NCI-H1930 (cell line): Measurements from ENCODE around the gene GSTM3.
"Not testable (repeated sequence)": the region's sequence is repeated elsewhere in the genome, so short reads cannot be mapped to it uniquely, and the experiment has no call there.

Experiments
- DNase-seq, 2 experiments: peaks; one replicate each; lab custom pipeline; 2025; lab: John Stamatoyannopoulos, UW

GSTM3 gene

DNA sequence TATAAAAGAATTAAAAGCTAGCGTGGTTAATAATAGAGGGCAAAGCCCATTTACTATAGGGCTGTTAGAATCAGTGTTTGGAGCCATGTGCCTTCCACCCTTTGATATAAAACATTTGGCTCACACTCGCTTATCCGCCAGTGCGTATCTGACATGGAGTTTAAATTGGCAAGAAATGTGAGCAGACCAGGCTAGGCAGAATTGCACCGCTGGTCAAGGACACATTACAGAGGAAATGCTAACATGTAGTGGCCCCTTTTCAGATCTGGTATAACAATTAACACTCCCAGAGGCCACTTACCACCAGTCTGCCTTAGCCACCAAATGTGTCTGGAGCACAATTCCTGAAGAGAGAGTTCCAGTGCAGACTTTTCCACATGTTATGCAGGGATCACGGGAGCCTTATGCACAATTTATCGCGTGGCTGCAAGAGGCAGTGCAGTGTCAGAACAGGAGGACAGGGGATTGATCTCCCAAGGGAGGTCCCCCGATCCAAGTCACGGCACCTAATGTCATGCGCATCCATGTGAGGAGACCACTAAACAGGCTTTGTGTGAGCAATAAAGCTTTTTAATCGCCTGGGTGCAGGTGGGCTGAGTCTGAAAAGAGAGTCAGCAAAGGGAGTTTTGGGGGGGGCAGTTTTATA is 14.0 kb downstream of the GSTM3 start:
- no peak for DNase-seq

DNA sequence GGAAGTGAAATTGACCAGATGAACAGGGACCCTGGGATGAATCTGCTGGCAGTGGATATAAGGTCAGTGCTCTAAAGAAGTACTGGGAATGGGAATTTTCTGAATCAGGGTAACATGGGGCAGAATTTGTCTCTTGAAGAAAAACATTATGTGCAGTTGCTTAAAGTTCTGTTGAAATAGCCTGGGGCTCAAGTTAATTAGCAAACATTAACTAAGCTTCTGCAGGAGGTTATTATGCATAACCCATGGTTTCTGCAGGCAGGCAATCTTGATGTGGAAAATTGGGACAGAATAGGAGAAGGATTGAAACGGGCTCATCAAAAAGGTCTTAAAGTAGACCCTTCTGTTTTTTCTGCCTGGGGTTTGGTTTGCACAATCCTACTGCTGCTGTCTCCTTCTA is 14.8 kb downstream of the GSTM3 start:
- no peak for DNase-seq

DNA sequence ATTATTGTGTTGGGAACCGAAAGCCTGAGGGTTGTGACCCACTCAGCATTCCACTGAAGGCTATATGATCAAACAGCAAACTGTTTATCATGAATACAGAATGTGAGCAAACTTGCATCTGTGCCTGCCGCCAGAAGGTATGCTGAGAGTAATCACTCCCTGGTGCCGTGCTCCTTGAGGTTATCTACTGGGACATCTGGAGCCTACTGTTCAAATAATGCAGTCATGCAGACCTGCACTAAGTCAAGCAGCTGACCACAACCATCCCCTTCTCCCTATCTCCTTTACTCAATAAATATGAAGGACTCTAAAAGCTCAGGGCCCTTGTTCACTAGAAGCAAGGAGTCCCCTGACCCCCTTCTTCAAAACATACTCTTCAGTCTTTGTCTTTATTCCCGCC is 15.3 kb downstream of the GSTM3 start:
- no peak for DNase-seq

DNA sequence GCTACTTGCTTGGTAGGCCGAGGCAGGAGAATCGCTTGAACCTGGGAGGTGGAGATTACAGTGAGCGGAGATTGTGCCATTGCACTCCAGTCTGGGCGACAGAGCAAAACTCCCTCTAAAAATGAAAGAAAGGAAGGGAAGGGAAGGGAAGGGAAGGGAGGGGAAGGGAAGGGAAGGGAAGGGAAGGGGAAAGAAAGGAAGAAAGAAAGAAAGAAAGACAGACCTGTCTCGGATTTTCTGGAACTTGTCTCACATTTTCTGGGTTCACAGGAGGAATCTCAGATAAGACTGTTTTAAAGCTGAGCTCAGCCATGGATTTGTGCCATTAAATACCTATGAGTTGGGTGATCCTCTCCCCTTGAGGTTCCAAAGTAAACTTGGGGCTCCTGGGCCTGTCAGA is 15.9 kb downstream of the GSTM3 start:
- no peak for DNase-seq

DNA sequence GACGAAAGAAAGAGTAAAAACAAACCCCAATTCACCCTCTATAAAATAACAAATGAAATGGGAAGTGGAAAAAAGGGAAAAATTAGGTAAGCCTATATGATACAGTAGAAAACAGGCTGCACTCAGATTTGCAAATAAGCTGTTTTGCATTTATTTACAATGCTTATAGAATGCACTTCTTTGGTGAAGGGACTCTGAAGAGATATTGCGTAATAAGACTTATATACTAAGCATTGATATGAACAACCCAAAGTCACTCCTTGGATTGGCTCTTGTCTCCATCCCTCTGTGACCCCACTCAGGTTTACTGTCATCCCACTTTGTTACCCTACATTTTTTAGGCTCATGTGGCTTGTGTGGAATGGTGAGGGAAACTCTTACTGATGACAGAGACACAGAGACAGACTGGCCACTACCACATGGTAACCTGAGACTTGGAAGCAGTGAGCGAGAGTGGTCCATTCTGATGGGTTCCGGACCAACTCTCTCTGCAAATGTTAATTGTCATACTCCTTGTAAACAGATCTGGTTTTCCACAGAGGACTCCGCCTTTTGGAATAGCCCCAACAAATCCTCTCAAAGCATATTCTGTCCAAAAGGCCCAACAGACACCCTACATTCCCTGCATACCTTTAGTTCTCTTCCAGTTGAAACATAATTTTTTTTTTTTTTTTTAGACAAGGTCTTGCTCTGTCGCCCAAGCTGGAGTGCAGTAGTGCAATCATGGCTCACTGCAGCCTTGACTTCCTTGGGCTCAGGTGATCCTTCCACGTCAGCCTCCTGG is 17.7 kb downstream of the GSTM3 start:
- DNase-seq = no peak

DNA sequence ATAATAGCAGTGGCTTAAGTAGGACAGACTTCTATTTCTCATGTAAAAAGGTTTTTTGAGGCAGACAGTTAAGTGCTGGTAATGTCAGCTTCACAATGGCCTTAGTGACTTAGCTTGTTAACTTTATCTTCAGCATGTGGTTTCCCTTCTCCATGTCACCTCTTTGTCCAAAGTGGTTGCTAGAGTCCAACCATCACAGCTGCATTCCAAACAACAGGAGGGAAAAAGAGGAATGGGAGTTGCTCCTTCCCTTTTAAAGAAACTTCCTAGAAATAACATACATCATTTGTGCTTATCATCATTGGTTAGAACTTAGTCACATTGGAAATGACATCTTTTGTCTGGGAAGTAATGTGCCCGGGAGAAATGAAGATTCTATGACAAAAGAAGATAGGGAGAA is 18.9 kb downstream of the GSTM3 start:
- DNase-seq = no peak

DNA sequence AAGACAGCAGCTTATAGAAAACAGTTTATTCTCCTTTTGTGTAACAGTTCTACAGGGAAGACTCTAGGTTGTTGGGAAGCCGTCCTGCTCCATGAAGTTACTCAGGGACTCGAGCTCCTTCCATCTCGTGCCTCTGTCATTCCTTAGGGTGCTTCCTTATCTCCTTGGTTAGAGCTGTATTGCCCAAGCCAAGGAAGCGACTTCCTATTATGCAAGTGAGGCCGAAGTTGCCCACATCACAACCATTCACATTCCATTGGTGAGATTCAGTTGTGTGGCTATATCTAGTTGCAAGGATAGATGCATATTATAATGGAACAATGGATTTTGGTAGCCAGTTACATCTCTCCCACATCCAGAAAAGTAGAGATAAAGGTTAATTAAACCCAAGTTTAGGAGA is 19.8 kb downstream of the GSTM3 start:
- DNase-seq = no peak

DNA sequence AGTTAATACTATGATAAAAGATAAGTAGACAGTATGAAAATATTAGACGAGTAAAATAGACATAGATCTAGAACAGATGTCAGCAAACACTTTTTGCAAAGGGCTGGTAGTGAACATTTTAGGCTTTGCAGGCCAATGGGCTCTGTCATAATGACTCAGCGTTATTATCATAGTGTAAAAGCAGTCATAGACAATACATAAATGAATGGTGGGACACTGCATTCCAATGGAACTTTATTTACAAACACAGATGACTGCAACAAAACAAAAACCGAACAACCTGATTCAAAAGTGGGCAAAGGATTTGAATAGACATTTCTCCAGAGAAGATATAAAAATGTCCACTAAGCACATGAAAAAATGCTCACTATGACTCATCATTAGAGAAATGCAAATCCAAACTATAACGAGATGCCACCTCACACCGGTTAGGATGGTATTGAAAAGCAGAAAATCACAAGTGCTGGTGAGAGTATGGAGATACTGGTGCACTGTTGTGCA is 21.5 kb downstream of the GSTM3 start:
- no peak for DNase-seq

DNA sequence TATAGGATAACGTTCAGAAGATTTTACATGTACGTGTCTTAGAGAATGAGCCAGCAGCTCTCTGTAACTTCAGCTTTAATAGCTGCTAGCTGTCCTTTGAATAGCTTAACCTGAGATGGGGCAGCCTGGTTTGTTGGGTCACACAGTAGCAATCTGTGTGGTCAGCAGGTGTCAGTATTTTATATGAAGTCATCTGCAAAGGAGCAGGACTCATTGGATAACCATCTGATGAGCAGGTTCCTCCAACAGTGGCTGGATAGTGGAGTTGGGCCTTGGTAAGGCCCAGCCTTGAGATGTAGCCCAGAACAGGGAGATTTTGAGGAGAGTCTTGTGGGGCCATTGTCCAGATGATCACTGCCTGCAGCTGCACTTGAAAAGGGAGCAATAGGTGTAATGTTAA is 22.3 kb downstream of the GSTM3 start:
- DNase-seq = peak in 1 of 2 experiments; percentile 11

DNA sequence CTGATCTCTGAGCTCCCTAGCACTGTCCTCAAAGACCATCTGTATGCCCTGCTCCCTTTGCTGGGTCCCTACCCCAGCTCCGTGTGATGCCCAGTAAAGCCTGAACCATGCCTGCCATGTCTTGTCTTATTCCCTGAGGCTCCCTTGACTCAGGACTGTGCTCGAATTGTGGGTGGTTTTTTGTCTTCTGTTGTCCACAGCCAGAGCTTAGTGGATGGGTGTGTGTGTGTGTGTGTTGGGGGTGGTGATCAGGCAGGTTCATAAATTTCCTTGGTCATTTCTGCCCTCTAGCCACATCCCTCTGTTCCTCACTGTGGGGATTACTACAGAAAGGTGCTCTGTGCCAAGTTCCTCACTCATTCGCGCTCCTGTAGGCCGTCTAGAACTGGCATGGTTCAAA is 23.1 kb downstream of the GSTM3 start:
- no peak for DNase-seq

DNA sequence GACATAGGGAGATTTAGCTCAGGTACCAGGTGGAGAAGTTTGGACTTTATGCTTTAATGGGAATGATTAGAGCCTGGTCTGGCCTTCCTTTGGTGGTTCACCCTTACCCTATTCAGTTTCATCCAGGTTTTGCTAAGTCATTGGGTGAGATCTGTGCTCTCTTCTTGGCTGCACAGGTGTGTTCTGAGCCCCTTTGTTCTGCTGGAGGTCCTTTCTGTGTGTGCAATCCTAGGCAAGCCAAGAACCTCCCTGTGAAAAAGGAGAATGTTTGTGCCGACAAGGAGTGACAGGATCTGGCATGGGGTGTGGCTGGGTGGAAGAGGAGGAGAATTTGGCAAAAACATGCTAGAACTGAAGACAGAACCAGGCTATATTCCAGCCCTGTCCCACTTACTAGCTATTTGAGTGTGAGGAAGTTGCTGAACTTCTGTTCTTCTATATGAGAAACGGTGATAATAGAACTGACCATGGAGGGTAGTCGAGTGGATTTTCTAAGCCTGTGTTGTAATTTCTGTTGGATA is 24.2 kb downstream of the GSTM3 start:
- DNase-seq = no peak

DNA sequence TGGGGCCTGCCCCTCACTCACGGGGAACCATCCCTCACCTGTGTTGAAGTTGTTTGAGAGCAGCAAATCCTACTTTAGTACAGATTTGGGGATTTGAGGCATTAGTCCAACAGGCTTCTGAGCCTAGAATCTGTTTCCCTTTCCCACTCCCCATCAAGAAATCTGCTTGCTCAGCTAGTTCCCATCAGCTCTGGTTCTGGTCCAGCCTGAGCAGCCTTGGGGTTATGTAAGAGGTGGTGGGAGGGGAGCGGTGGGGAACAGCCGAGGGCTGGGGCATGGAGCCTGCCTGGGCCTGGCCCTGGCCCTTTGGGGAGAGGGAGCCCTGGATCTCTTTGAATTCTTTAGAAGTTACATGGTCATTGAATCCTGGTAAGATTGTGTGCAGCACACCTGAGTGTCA is 24.7 kb downstream of the GSTM3 start:
- DNase-seq = no peak

DNA sequence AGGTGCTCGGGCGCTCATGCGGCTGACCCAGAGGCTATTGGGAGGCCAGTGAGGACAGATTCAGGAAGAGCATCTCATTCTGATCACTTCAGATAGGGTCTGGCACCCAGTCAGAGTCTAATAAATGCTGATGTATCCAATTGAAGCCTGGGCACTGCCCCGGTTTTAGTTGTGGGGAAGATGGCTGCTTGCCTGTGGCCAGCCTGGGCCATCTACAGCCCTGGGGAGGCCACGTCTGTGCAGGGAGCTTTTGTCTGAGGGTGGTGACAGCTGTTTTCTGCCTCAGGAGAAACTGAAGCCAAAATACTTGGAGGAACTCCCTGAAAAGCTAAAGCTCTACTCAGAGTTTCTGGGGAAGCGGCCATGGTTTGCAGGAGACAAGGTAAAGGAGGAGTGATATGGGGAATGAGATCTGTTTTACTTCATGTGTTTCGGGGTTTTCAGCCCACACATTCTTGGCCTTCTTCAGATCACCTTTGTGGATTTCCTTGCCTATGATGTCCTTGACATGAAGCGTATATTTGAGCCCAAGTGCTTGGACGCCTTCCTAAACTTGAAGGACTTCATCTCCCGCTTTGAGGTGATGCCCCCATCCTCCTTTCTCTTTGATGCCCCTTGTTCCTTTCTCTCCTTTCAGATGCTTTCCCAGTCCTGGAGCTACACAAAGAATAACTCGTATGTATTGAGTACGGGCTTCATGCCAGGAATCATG is 26.0 kb downstream of the GSTM3 start:
- no peak for DNase-seq

DNA sequence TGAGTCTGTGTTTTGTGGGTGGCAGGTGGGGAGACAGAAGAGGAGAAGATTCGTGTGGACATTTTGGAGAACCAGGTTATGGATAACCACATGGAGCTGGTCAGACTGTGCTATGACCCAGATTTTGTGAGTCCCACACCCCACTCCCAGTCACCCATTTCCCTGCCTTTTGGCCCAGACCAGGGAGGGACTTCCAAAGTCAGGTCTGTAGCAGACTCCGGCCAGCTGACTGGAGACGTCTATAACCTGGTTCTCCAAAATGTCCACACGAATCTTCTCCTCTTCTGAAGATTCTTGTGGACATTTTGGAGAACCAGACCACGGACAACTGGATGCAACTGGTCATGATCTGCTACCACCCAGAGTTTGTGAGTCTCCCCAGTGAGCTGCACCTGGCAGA is 27.2 kb downstream of the GSTM3 start:
- DNase-seq = no peak

DNA sequence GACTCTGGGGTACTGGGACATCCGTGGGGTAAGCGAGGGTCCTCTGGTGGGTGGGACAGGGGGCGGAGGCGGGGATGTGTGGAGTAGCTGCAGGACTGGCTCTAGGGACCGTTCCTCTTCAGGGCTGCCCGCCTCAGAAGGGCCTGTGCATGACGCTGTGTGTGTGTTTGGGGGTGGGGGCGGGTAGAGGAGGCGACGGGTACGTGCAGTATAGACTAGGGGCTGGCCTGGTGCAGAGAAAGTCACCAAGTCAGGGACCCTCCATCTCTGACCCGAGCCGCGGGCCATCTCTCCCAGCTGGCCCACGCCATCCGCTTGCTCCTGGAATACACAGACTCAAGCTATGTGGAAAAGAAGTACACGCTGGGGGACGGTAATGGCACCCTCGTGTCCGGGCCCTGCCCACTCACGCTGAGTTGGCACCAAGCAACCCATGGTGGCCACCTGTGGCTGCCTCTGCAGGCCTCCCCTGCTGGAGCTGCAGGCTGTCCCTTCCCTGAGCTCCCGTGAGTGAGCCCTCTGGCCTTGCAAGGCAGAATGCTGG is 28.4 kb downstream of the GSTM3 start:
- DNase-seq = no peak

DNA sequence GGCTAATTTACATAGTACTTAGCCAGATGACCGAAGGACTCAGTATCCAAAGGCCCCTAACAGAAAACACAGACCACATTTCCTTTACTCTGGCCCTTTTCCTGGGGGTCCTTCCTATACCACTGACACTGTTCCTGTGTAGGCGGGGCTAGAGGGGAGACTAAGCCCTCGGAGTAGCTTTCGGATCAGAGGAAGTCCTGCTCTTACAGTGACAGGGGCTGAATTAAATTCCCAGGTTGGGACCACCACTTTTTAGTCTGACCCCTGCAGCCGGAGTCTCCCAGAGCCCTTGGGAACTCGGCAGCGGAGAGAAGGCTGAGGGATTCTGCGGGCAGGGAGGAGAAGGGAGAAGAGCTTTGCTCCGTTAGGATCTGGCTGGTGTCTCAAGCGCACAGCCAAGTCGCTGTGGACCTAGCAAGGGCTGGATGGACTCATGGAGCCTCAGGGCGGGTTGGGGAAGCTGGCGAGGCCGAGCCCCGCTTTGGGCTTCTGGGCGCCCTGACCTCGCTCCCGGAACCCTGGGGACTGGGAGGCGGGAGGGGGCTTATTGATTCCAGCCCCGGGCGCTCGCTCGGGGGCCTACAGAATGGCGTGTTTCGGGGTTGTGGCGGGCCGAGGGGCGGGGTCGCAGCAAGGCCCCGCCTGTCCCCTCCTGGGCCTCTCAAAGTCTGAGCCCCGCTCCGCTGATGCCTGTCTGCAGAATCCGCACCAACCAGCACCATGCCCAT is 29.1 kb downstream of the GSTM3 start, which contains the start of gene GSTM5:
TSS of gene GSTM5 (plus strand) at position 659 of the 728 bp plus-strand sequence. CDS start at position 721, 62 bp downstream.
- not testable (repeated sequence) for DNase-seq

DNA sequence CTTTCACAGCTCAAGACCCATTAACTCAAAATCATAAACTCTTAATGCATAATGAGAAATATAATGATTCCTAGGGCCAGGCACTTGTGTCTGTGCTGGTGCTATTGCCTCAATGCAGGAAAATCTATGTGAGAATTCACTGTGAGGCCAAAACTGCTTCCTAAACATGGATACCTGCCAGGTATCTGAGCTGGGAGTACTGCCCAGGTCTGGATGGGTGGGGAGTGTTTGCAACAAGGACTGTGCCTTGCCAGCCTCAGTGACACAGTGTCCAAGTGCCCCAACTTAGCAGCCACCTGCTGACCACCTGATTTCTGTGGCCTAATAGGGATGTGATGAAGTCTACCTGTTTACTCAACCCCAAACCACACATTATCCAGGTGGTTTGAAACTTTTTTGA is 31.0 kb downstream of the GSTM3 start:
- DNase-seq = not testable (repeated sequence)

DNA sequence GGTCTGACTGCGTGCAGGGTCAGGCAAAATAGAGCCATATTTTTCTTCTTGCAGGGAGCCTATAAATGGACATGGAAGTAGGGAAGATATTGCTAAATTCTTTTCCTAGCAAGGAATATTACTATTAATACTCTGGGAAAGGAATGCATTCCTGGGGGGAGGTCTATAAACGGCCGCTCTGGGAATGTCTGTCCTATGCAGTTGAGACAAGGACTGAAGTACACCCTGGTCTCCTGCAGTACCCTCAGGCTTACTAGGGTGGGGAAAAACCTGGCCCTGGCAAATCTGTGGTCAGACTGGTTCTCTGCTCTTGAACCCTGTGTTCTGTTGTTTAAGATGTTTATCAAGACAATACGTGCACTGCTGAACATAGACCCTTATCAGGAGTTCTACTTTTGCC is 31.9 kb downstream of the GSTM3 start:
- DNase-seq = not testable (repeated sequence)

DNA sequence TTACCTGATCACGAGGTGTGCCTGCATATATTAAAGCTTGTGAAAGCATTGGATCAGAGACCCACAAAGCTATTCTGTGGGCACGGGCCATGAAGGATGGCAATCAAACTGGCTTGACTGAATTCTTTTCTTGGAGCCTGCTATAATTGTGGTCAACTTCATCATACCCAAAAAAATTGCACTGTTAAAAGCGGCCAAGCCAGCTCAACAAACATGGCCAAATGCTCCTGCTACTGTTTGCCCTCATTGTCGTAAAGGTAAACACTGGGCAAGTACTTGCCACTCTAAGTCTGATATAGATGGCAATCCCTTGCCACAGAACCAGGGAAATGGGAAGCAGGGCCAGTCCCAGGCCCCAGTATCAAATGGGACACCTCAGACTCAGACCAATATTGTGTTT is 35.4 kb downstream of the GSTM3 start:
- no peak for DNase-seq

DNA sequence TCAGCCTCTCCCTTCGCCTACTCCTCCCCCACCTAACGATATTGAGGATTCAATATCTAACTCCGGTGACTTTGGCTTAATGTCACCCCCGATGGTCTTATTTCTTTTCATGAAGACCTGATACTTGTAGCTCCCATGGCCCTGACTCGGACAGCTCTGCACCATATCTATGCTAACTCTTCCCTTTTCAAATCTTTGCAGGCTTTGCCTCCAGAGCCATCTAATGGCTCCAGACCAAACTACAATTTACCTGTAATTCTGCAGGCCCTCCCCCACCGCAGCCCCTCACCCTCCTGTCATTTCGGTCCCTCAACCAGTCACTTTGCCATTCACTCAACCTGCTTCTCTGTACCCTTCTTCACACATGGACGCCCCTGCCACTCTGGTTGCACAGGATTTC is 36.7 kb downstream of the GSTM3 start:
- no peak for DNase-seq

DNA sequence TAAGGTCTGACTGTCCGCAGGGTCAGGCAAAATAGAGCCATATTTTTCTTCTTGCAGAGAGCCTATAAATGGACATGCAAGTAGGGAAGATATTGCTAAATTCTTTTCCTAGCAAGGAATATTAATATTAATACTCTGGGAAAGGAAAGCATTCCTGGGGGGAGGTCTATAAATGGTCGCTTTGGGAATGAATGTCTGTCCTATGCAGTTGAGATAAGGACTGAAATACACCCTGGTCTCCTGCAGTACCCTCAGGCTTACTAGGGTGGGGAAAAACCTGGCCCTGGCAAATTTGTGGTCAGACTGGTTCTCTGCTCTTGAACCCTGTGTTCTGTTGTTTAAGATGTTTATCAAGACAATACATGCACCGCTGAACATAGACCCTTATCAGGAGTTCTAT is 37.9 kb downstream of the GSTM3 start:
- not testable (repeated sequence) for DNase-seq

DNA sequence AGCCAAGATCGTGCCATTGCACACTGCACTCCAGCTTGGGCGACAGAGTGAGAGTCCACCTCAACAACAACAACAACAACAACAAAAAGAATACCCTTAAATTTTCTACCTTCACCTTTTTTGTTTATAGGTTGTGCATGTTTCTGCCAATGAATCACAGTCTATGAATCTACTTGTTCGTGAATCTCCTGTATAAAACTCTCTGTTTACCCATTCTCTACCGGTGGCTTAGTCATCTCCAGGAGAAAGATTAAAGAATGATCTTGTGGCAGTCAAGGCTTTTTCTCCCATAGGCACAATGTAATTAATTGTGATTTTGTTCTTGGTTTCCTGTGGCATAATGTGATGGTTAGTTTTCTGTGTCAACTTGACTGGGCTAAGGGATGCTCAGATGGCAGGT is 43.0 kb downstream of the GSTM3 start:
- DNase-seq = not testable (repeated sequence)
